Activated T-cell treated with anti-CD3 and anti-CD28 coated beads, Interleukin-2, amount 50 U/mL, for 48 hours (primary cell): ENCODE measurements around the gene COA1.
"Not testable (repeated sequence)": the region's sequence is repeated elsewhere in the genome, so short reads cannot be mapped to it uniquely, and the experiment has no call there.

ENCODE experiments used
- DNase-seq, 2 experiments: peaks; one replicate each; pipeline ENCODE4 v3.0.0-alpha.2; 2020

COA1 gene

DNA sequence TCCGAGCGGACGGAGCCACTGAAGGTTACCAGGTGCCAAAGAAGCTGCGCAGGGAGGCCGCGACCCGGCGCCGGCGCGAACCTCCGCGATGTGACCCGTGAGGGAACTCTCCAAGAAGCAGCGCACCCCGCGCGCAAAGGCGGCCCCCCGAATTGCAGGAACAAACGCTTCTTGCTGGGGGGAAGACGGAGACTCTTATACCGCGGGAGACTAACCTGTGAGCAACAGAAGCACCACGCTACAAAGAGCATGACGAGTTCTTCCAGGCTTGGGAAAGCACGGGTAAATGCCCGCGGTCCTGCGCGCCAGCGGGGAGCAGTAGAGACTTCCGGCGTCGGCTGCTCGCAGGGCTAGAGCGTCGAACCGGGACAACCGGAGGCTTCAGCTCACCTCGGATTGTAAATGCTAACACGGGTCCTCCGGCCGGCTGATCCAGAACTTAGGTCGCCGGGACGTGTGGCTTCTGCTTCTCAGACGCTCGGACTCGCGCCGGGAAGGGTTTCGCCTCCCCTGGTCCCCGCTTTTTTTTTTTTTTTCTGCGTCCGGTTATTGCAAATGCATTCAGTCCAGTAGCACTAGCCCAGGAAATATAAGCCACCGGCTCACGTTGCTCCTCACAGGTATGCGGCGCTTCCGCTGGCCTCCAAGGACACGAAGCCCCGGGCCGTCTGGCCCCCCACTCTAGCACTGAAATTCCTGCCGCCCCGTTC, at the start of gene COA1:
Gene COA1 (minus strand): TSS at position 310 of the 710 bp plus-strand sequence. CDS start 80,909 bp downstream, outside the sequence.
- peak; percentile 88 to 91 for DNase-seq

DNA sequence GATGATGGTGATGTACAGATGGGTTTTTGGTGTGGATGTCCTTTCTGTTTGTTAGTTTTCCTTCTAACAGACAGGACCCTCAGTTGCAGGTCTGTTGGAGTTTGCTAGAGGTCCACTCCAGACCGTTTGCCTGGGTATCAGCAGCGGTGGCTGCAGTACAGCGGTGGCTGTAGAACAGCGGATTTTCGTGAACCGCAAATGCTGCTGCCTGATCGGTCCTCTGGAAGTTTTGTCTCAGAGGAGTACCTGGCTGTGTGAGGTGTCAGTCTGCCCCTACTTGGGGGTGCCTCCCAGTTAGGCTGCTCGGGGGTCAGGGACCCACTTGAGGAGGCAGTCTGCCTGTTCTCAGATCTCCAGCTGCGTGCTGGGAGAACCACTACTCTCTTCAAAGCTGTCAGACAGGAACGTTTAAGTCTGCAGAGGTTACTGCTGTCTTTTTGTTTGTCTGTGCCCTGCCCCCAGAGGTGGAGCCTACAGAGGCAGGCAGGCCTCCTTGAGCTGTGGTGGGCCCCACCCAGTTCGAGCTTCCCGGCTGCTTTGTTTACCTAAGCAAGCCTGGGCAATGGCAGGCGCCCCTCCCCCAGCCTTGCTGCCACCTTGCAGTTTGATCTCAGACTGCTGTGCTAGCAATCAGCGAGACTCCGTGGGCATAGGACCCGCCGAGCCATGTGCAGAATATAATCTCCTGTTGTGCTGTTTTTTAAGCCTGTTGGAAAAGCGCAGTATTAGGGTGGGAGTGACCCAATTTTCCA, 49.1 kb upstream of the COA1 start:
- DNase-seq = peak in 1 of 2 experiments; percentile 5

- not testable (repeated sequence) for DNase-seq
These were observed 45.9 kb upstream of the COA1 start for GRCh38 chr7:43775255-43775654.

DNA sequence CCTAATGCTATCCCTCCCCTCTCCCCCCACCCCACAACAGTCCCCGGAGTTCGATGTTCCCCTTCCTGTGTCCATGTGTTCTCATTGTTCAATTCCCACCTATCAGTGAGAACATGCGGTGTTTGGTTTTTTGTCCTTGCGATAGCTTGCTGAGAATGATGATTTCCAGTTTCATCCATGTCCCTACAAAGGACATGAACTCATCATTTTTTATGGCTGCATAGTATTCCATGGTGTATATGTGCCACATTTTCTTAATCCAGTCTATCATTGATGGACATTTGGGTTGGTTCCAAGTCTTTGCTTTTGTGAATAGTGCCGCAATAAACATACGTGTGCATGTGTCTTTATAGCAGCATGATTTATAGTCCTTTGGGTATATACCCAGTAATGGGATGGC, 43.9 kb upstream of the COA1 start:
- DNase-seq = not testable (repeated sequence)

GRCh38 chr7:43771573-43771972, 42.2 kb upstream of the COA1 start:
- no peak for DNase-seq

- DNase-seq = no peak
These were observed 41.8 kb upstream of the COA1 start for GRCh38 chr7:43771128-43771527.

- no peak for DNase-seq
These were observed 40.6 kb upstream of the COA1 start for GRCh38 chr7:43769791-43770465.

GRCh38 chr7:43769281-43769680, 40.0 kb upstream of the COA1 start:
- no peak for DNase-seq

GRCh38 chr7:43768887-43769272, 39.6 kb upstream of the COA1 start:
- no peak for DNase-seq

DNA sequence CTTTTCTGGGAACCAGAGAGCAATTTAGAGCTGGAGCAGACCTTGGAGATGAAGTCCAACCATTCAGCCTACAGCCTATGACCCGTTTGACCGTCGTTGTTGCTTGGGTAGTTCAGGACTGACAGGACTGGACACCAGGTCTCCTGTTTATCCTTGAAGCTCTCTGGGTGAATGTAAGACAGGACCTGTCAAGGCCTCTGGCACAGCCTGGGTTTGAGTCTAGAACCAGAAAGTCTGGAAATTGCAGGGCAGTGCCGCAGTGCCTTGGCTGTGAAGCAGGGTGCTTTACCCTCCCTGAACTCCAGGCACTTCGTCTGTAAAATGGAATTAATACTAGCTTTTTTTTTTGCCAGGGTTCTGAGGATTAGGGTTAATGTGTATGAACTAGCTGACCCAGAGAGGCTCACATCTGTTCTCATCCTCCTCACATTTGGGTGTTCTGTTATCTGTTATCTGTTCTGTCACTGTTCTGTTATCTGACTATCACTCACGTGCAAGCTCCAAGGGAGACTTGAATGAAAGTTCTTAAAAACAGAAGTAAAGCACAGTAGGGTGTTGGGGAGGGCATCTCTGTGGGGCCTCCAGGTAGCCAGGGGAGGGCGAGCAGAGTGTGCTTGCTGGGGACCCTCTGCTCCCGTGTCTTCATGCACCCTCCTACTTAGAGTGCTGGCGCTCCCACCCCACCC, 39.0 kb upstream of the COA1 start:
- no peak for DNase-seq

DNA sequence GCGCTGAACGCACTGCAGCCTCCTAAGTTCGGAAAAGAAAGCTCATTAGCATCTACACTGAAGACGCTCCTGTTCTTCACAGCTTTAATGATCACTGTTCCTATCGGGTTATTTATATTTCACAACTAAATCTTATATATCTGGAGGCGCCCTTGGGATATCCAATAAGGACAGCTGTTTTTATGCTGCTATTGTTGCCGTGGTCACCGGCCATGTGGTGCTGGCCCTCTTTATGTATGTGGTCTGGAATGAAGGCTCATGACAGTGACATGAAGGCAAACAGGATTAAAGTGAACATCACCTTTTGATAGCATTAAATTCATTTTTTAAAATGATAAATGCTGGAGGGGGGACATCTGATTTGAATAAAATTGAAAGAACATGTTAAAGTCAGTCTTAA, 38.0 kb upstream of the COA1 start:
- no peak for DNase-seq

GRCh38 chr7:43766564-43766963, 37.2 kb upstream of the COA1 start:
- peak in 1 of 2 experiments; percentile 2 for DNase-seq

- DNase-seq = peak in 1 of 2 experiments; percentile 12
These were observed 35.6 kb upstream of the COA1 start for GRCh38 chr7:43764807-43765491.

DNA sequence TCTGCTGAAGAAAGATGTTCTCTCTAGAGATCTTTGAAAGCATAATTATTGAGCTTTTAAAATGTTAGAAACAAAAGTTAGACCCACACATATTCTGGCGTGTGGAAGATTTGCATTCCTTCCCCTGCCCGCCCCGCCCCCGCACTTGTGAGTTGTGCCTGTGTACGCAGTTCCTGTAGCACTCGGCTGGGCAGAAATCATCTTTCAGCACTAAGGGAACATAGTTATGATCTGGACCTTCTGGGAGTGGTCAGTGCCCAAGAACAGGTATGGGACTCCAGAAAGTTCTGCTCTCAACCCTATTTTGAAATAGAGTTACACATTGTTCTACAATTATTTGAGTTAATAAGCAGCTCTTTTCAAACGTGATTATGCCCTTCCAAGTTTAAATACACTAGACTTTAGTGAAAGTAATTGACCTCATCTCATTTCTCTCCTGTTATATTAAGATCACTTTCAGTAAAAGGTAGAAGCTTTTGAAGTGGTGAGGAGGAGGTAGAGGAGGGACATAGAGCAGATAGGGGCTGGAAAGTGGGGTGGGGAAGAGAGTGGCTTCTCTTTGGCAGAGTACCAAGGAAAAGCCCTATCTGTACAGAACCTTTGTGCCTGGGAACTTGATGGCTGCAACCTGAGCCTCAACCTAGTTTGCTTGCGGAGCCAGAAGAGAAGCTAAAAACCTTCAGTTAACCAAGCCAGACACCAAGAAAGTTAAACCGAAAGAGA, 34.9 kb upstream of the COA1 start:
- peak; percentile 43 to 57 for DNase-seq

DNA sequence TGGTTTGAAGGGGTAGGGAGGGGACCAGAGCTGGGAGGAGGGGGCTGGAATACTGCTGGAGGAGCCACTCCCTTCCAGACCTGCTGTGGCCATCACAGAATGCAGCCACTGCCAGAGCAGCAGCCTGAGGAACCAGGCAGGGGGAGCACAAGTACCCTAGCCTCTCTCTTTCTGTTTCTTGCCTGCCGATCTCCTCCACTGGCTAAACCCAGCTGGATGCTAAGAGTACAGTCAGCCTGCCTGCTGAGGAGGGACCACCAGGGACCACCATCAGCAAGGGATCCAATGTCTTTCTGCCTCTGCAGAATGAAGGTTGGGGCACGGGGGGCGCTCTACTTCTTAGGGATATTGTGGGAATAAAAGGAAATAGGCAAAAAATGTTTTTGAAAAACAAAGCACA, 33.9 kb upstream of the COA1 start:
- peak in 1 of 2 experiments; percentile 6 for DNase-seq

DNA sequence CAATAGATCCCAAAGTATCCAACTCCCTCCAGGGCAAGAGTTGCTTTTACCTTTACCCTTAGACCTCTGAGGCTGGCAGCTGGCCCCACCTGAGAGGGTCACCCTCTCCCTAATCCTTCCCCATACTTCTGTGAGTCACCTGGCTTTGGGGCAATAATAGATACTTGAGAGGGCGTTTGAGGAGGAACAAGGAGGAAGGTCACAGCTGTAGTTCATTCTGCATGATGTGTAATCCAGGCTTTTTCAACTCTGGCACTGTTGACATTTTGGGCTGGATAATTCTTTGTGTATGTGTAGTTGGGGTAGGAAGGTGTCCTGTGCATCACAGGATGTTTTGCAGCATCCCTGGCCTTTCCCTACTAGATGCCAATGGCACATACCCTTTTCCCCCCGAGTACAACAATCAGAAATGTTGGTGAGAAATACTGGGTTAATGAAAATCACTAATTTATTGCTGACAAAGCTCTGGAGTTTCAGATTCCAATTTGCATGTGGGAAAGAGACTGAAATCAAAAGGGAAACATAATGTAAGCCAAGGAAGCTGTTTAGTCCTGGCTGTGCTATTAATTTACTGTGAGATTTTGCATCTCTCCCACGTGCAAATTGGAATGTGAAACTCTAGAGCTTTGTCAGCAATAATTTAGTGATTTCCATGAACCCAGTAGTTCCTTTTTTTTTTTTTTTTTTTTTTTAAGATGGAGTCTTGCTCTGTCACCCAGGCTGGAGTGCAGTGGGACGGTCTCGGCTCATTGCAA, 32.8 kb upstream of the COA1 start:
- DNase-seq = no peak

DNA sequence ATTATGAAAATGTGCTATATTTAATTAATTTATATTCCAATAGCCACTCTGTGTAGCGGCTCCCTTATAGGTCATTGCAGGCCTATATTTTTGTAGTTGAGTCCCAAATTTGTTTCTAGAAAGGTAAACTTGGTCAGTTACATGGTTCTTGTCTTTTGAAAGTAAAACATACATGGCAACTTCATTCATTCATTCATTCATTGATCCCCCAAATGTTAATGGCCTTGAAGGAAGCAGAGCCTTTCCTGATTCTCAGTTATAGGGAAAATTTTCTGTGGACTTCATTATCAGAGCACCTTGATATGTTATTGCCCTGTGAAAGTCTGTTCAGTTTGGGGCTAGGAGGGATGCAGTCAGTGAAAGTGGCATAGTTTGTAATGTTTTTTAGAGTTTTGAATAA, 32.1 kb upstream of the COA1 start:
- DNase-seq = no peak

GRCh38 chr7:43760861-43761260, 31.5 kb upstream of the COA1 start:
- DNase-seq = no peak

DNA sequence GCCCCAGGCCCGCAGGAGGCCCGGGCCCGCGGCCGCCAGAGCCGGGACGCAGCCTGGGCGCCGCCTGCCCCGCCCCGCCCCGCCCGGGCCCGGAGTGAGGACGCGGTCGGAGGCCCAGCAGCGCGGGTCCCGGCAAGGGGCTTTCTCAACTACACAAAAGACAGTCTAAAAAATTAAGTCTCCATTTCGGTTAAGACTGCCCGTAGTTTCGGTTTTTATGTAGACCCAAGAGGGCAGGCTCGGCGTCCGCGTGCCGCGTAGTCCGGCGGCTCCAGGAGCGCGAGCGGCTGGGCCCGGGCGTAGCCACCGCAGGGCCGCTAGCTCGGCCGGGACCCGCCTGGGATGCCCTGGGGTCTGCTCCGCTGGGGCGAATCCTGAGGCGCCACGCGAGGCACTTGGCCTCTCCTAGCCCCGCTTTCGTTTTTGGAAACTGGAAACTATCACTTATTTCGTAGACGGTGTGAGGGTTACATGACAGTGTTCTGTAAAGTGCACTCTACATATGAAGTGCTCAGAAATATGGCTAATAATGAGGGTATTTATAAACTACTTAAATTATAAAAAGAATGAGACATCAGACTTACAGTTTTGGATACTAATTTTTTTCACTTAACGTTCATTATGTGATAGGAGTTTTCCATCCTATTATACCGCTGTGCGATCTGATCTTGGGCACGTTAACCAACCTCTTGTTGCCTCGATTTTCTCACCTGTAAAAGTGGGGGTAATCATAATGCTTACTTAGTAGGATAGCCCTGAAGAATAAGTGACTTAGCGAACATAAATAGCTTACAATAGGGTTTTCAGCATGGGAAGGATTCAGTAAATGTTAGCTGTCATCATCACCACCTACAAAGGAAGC, 29.7 kb upstream of the COA1 start:
- peak; percentile 56 to 60 for DNase-seq
